HepG2 (cell line): ENCODE results near the gene SPON1. TPM values are rescaled to one million over a fixed set of nuclear protein-coding genes. Genes with fewer than 3 reads are reported as not detected.

ENCODE experiments used
- ATAC-seq: fragments of 200-7000 bp; cut with Tn5 transposase; 3 replicates; pipeline ENCODE4 v1.9.1; 2020; ENCODE audit warnings: mild to moderate bottlenecking, moderate library complexity
- BruUV-seq: library from RNA; stranded (reverse); fragments of 400-500 nt; replicated peaks from 2 replicates; lab custom pipeline; 2021; lab: Mats Ljungman, UMichigan
- CTCF ChIA-PET: fragments of 300-600 bp; formaldehyde crosslinking; extraction: SDS; loops from one replicate; lab custom pipeline; 2021; ENCODE audit warnings: low total read pairs, inconsistent platforms, low intra/inter-chr PET ratio; lab: Yijun Ruan, JAX
- POLR2A ChIA-PET: fragments of 350-600 bp; sonication (Branson Sonifier 250); formaldehyde crosslinking; loops from one replicate; lab custom pipeline; 2020; ENCODE audit warnings: antibody characterized with exemption, inconsistent platforms; lab: Yijun Ruan, JAX
- DNase-seq: peaks from one replicate; pipeline ENCODE4 v3.0.0-alpha.2; 2015; ENCODE audit warnings: low spot score
- FAIRE-seq: peaks from 3 replicates; lab custom pipeline; 2011; peaks lifted over from hg19 to GRCh38; lab: Jason Lieb, UNC
- H2AFZ ChIP-seq: one replicate; pipeline ENCODE4 v1.6.1; 2011; ENCODE audit warnings: low read length, inconsistent platforms
- H3K27ac ChIP-seq: fragments of 300-600 bp; 3 replicates; pipeline ENCODE4 v1.8.0; 2011; ENCODE audit warnings: mixed run types, mild to moderate bottlenecking, mixed read lengths, low read length, inconsistent platforms; ENCODE audit not compliant: insufficient read depth; ENCODE audit errors: extremely low read length
- H3K27me3 ChIP-seq, 2 experiments: fragments of 200-600 bp in 1 of 2; 2 replicates in 1 of 2; 3 replicates in 1 of 2; pipeline versions ENCODE4 v1.6.0 to v1.8.0; 2011; ENCODE audit warnings: low read length in 2 of 2, mild to moderate bottlenecking in 2 of 2, moderate library complexity in 2 of 2, inconsistent platforms in 1 of 2; ENCODE audit not compliant: insufficient read depth in 2 of 2, control insufficient read depth in 1 of 2
- H3K36me3 ChIP-seq, 2 experiments: fragments of 200-600 bp in 1 of 2; replicated peaks in 1 of 2; 2 replicates in 1 of 2; 3 replicates in 1 of 2; pipeline versions ENCODE4 v1.5.1 to v1.8.0; 2011; ENCODE audit warnings: low read length in 2 of 2, inconsistent platforms in 1 of 2; ENCODE audit not compliant: insufficient read depth in 2 of 2, control insufficient read depth in 1 of 2
- H3K4me1 ChIP-seq: 2 replicates; pipeline ENCODE4 v1.5.1; 2012; ENCODE audit warnings: low read length, inconsistent platforms; ENCODE audit not compliant: insufficient read depth
- H3K4me2 ChIP-seq: 2 replicates; pipeline ENCODE4 v1.6.0; 2011; ENCODE audit warnings: low read depth, low read length, inconsistent platforms
- H3K4me3 ChIP-seq, 3 experiments: fragments of 200-600 bp in 1 of 3; sonication (generic), shearing (Covaris generic) in 1 of 3; replicated peaks in 1 of 3; 2 replicates each; pipeline ENCODE4 v1.5.1; 2011 to 2016; ENCODE audit warnings: low read length in 3 of 3, inconsistent platforms in 2 of 3, low read depth in 2 of 3, mild to moderate bottlenecking in 2 of 3, control low read depth in 1 of 3, mixed read lengths in 1 of 3; ENCODE audit not compliant: insufficient read depth in 1 of 3
- H3K79me2 ChIP-seq: one replicate; pipeline ENCODE4 v1.6.1; 2011; ENCODE audit warnings: low read length, inconsistent platforms; ENCODE audit not compliant: insufficient read depth
- H3K9ac ChIP-seq: 2 replicates; pipeline ENCODE4 v1.6.0; 2011; ENCODE audit warnings: mild to moderate bottlenecking, low read depth, low read length, inconsistent platforms; ENCODE audit not compliant: insufficient read depth
- H3K9me3 ChIP-seq: 2 replicates; pipeline ENCODE4 v1.5.1; 2012; ENCODE audit warnings: mild to moderate bottlenecking, low read length
- H4K20me1 ChIP-seq: 2 replicates; pipeline ENCODE4 v1.6.0; 2011; ENCODE audit warnings: inconsistent platforms, mild to moderate bottlenecking, low read length, moderate library complexity; ENCODE audit not compliant: insufficient read depth
- CC2D1A ChIP-seq: sonication (generic); formaldehyde crosslinking; IDR thresholded peaks from 2 replicates; pipeline ENCODE4 v1.8.1; 2023; ENCODE audit warnings: mild to moderate bottlenecking, missing genetic modification reagents
- ZNF350 ChIP-seq: sonication (generic); formaldehyde crosslinking; IDR thresholded peaks from 2 replicates; pipeline ENCODE4 v1.4.0; 2020; ENCODE audit warnings: mild to moderate bottlenecking, low read depth, missing genetic modification reagents, borderline replicate concordance
- ZNF546 ChIP-seq: sonication (generic); formaldehyde crosslinking; conservative IDR thresholded peaks from 2 replicates; pipeline ENCODE4 v1.8.1; 2023; ENCODE audit warnings: mild to moderate bottlenecking, missing genetic modification reagents
- ZNF564 ChIP-seq: sonication (generic); formaldehyde crosslinking; IDR thresholded peaks from 2 replicates; pipeline ENCODE4 v1.8.1; 2023; ENCODE audit warnings: mild to moderate bottlenecking, missing genetic modification reagents
- ZNF574 ChIP-seq: sonication (generic); formaldehyde crosslinking; IDR thresholded peaks from 2 replicates; pipeline ENCODE4 v1.4.0; 2020; ENCODE audit warnings: missing genetic modification reagents
- ZNF770 ChIP-seq: sonication (generic); formaldehyde crosslinking; IDR thresholded peaks from 2 replicates; pipeline ENCODE4 v1.5.0; 2020; ENCODE audit warnings: mild to moderate bottlenecking, missing genetic modification reagents
- WGBS: methylation state at CpG from one replicate; pipeline ENCODE4 v1.1.6; 2017; ENCODE audit warnings: low lambda C conversion rate; 5-methylcytosine and 5-hydroxymethylcytosine counted together
- in situ Hi-C: cut with HindIII; loops from 2 replicates; pipeline ENCODE4 v1.10.0; 2017; ENCODE audit warnings: low pct_unique_long_range_greater_than_20kb; ENCODE audit not compliant: extremely low pct_ligation_motif_present
- intact Hi-C: fragments of 100-400 bp; cut with micrococcal nuclease; formaldehyde crosslinking; loops from one replicate; pipeline ENCODE4 v1.10.0; 2022; ENCODE audit not compliant: unreplicated experiment
- polyA plus RNA-seq, 8 experiments: library from polyadenylated mRNA; depleted of rRNA in 3 of 8; stranded (reverse) in 7 of 8; unstranded in 1 of 8; fragments of >200 nt; fragmentation: Illumina TruSeq in 4 of 8; extraction: Trizol in 4 of 8; gene quantifications; 2 replicates each; pipeline versions ENCODE4 v1.2.1 to v1.2.3, GENCODE V29; 2011 to 2016; ENCODE audit warnings: low read depth in 4 of 8, missing spikeins in 1 of 8, mixed read lengths in 1 of 8; ENCODE audit not compliant: insufficient read depth in 1 of 8
- total RNA-seq, 5 experiments: library from RNA; depleted of rRNA; stranded (reverse); fragments of >200 nt; fragmentation: Illumina TruSeq; extraction: Trizol; gene quantifications; 2 replicates each; pipeline ENCODE4 v1.2.3, GENCODE V29; 2016; ENCODE audit warnings: low read depth in 1 of 5

The SPON1 gene
- total and polyA plus RNA-seq, 2 of the 13 experiments (the other 11 are each of a cell fraction or from before 2014, with no cell fraction given), result not detected

GRCh38 chr11:13993096-13993765 is 30.7 kb downstream of the SPON1 start:
- CTCF ChIA-PET, result no interaction called here
- intact Hi-C loops, result loop anchor here (5.0 kb wide), 1 partner anchor 221 kb away; no protein-coding TSS in a partner anchor
- H3K4me2 ChIP-seq, result no peak overlapping the region

More at GRCh38 chr11:13993096-13993765, 30.7 kb downstream of the SPON1 start:
- H4K20me1 ChIP-seq, result no peaks in the 10 kb centered on the region
- TF ChIP-seq ZNF574 (CRISPR knock-in tag) (no peak), CC2D1A (no peak), ZNF564 (CRISPR knock-in tag) (no peak), ZNF350 (CRISPR knock-in tag) (no peak), ZNF546 (CRISPR knock-in tag) (no peak), ZNF770 (no peak)
- 7% methylated on average over 7 of the region's 7 CpGs for WGBS
- no peak overlapping the region for H3K9ac ChIP-seq
- H3K9me3 ChIP-seq, result no peaks in the 10 kb centered on the region
- no peaks in the 10 kb centered on the region for H3K27me3 ChIP-seq
- H3K4me3 ChIP-seq, result no peak overlapping the region
- in situ Hi-C loops, result no loop called here
- no peaks in the 10 kb centered on the region for H3K79me2 ChIP-seq
- FAIRE-seq (no peak), DNase-seq (no peak), ATAC-seq (no peak)
- H3K4me1 ChIP-seq, result no peaks in the 10 kb centered on the region
- no peak overlapping the region for H2AFZ ChIP-seq
- no TSS peak for BruUV-seq
- H3K36me3 ChIP-seq, result no peaks in the 10 kb centered on the region
- no peak overlapping the region for H3K27ac ChIP-seq
- POLR2A ChIA-PET, result no interaction called here
